ENCODE measurements around the gene ARHGAP10. TPM values are rescaled to one million over a fixed set of nuclear protein-coding genes. Genes with fewer than 3 reads are reported as not detected.

The ARHGAP10 gene
- polyA plus RNA-seq, 3 donors from 2014 or later, result 5.3 to 13.2 (median 7.0) TPM

GRCh38 chr4:148116264-148116663 lies 384.4 kb downstream of the ARHGAP10 start:
- DNase-seq, result no peak
- Mint-ChIP-seq H3K9me3 (no peaks in the 10 kb centered on the region), H3K27me3 (ENCODE audit: low read depth in 3 of 3) (peaks cover 0 to 3% (median 1%) of the 10 kb centered on the region in 3 donors), H3K27ac (no peak overlapping the region), H3K36me3 (peaks cover 0 to 9% (median 5%) of the 10 kb centered on the region in 3 donors), H3K4me3 (no peak overlapping the region), H3K4me1 (no peaks in the 10 kb centered on the region)

- no peak overlapping the region for H3K4me3 Mint-ChIP-seq
- no peak for DNase-seq
- no peak overlapping the region for H3K27ac Mint-ChIP-seq
- H3K36me3 Mint-ChIP-seq, result peaks cover 0 to 9% (median 0%) of the 10 kb centered on the region in 3 donors
- H3K9me3 Mint-ChIP-seq, result peaks cover 0 to 3% (median 0%) of the 10 kb centered on the region in 6 donors
- peaks cover 0 to 3% (median 1%) of the 10 kb centered on the region in 3 donors for H3K27me3 Mint-ChIP-seq (ENCODE audit: low read depth in 3 of 3)
- no peaks in the 10 kb centered on the region for H3K4me1 Mint-ChIP-seq
Observed at GRCh38 chr4:148116969-148117368, 385.1 kb downstream of the ARHGAP10 start.

GRCh38 chr4:148118179-148118578 lies 386.3 kb downstream of the ARHGAP10 start:
- Mint-ChIP-seq H3K4me3 (no peak overlapping the region), H3K27ac (no peak overlapping the region), H3K36me3 (peaks cover 2 to 11% (median 4%) of the 10 kb centered on the region in 3 donors), H3K9me3 (peaks cover 2 to 9% (median 3%) of the 10 kb centered on the region in 6 donors), H3K4me1 (no peaks in the 10 kb centered on the region), H3K27me3 (ENCODE audit: low read depth in 3 of 3) (peaks cover under 1 to 3% (median 1%) of the 10 kb centered on the region in 3 donors)
- DNase-seq, result no peak

GRCh38 chr4:148118633-148119032 lies 386.7 kb downstream of the ARHGAP10 start:
- no peak overlapping the region for H3K4me3 Mint-ChIP-seq
- H3K36me3 Mint-ChIP-seq, result peaks cover 5 to 12% (median 7%) of the 10 kb centered on the region in 3 donors
- no peaks in the 10 kb centered on the region for H3K4me1 Mint-ChIP-seq
- DNase-seq, result no peak
- H3K27ac Mint-ChIP-seq, result no peak overlapping the region
- H3K27me3 Mint-ChIP-seq (ENCODE audit: low read depth in 3 of 3), result peaks cover under 1 to 4% (median 2%) of the 10 kb centered on the region in 3 donors
- H3K9me3 Mint-ChIP-seq, result peaks cover 2 to 13% (median 7%) of the 10 kb centered on the region in 6 donors

GRCh38 chr4:148120216-148120615 lies 388.3 kb downstream of the ARHGAP10 start:
- no peak overlapping the region for H3K4me3 Mint-ChIP-seq
- no peak for DNase-seq
- peaks cover 8 to 29% (median 17%) of the 10 kb centered on the region in 6 donors for H3K9me3 Mint-ChIP-seq
- H3K4me1 Mint-ChIP-seq, result no peaks in the 10 kb centered on the region
- peaks cover 0 to 3% (median 2%) of the 10 kb centered on the region in 3 donors for H3K27me3 Mint-ChIP-seq (ENCODE audit: low read depth in 3 of 3)
- H3K36me3 Mint-ChIP-seq, result peaks cover 7 to 18% (median 13%) of the 10 kb centered on the region in 3 donors
- no peak overlapping the region for H3K27ac Mint-ChIP-seq

Other genes starting within 250 kb of the ARHGAP10 start
- 10 to 100 TPM; 12.8 to 31.5 (median 21.6) TPM for gene TMEM184C, start 114.7 kb upstream of the ARHGAP10 start, polyA plus RNA-seq
- gene PRMT9, start 47.9 kb upstream of the ARHGAP10 start, polyA plus RNA-seq, result 1 to 10 TPM in 2 of 3 donors, under 1 TPM in 1; 0.41 to 4.4 (median 3.9) TPM